Measurements from ENCODE around the gene PLD3.
"Not testable (repeated sequence)": the region's sequence is repeated elsewhere in the genome, so short reads cannot be mapped to it uniquely, and the experiment has no call there.

PLD3 gene

GRCh38 chr19:40394816-40395210 lies 46.3 kb downstream of the PLD3 start:
- in situ Hi-C loops (cut with MboI; ENCODE audit: low sequenced_read_pairs) = no loop called here
- no peaks in the 10 kb centered on the region for H3K9me3 ChIP-seq
- peaks cover 3% of the 10 kb centered on the region; the same call in 1 of the 2 replicates for H3K4me1 ChIP-seq
- H3K27me3 ChIP-seq (ENCODE audit: low read depth) = no peaks in the 10 kb centered on the region
- no peak for DNase-seq (ENCODE audit: low spot score in 2 of 2)
- no peak overlapping the region for H3K4me3 ChIP-seq
- no peaks in the 10 kb centered on the region for H3K36me3 ChIP-seq (replicated peaks)

- H3K9me3 ChIP-seq = no peaks in the 10 kb centered on the region
- no peak overlapping the region for H3K4me3 ChIP-seq
- H3K4me1 ChIP-seq = peaks cover 3% of the 10 kb centered on the region; the same call in 1 of the 2 replicates
- in situ Hi-C loops (cut with MboI; ENCODE audit: low sequenced_read_pairs) = no loop called here
- no peaks in the 10 kb centered on the region for H3K27me3 ChIP-seq (ENCODE audit: low read depth)
- DNase-seq (ENCODE audit: low spot score in 2 of 2) = no peak
- H3K36me3 ChIP-seq (replicated peaks) = no peaks in the 10 kb centered on the region
These were observed 47.5 kb downstream of the PLD3 start for GRCh38 chr19:40395956-40396355.

GRCh38 chr19:40396886-40397567 lies 48.5 kb downstream of the PLD3 start:
- H3K4me1 ChIP-seq = peaks cover 3% of the 10 kb centered on the region; the same call in 1 of the 2 replicates
- H3K36me3 ChIP-seq (replicated peaks) = no peaks in the 10 kb centered on the region
- no peak overlapping the region for H3K4me3 ChIP-seq
- in situ Hi-C loops (cut with MboI; ENCODE audit: low sequenced_read_pairs) = no loop called here
- DNase-seq (ENCODE audit: low spot score in 2 of 2) = no peak
- H3K27me3 ChIP-seq (ENCODE audit: low read depth) = no peaks in the 10 kb centered on the region
- no peaks in the 10 kb centered on the region for H3K9me3 ChIP-seq

GRCh38 chr19:40397568-40397906 lies 49.0 kb downstream of the PLD3 start:
- Histone ChIP-seq H3K36me3 (replicated peaks) (no peaks in the 10 kb centered on the region), H3K4me1 (peaks cover 3% of the 10 kb centered on the region; the same call in 1 of the 2 replicates), H3K27me3 (ENCODE audit: low read depth) (no peaks in the 10 kb centered on the region), H3K4me3 (no peak overlapping the region), H3K9me3 (no peaks in the 10 kb centered on the region)
- DNase-seq (ENCODE audit: low spot score in 2 of 2) = no peak
- in situ Hi-C loops (cut with MboI; ENCODE audit: low sequenced_read_pairs) = no loop called here

GRCh38 chr19:40398417-40399131 lies 50.1 kb downstream of the PLD3 start:
- no peaks in the 10 kb centered on the region for H3K36me3 ChIP-seq (replicated peaks)
- H3K4me1 ChIP-seq = peaks cover 7% of the 10 kb centered on the region
- H3K4me3 ChIP-seq = no peak overlapping the region
- in situ Hi-C loops (cut with MboI; ENCODE audit: low sequenced_read_pairs) = no loop called here
- peak in 1 of 2 experiments; percentile 52 for DNase-seq (ENCODE audit: low spot score in 2 of 2)
- no peaks in the 10 kb centered on the region for H3K9me3 ChIP-seq
- no peaks in the 10 kb centered on the region for H3K27me3 ChIP-seq (ENCODE audit: low read depth)

- in situ Hi-C loops (cut with MboI; ENCODE audit: low sequenced_read_pairs) = no loop called here
- Histone ChIP-seq H3K36me3 (replicated peaks) (no peaks in the 10 kb centered on the region), H3K4me1 (peaks cover 7% of the 10 kb centered on the region), H3K9me3 (no peaks in the 10 kb centered on the region), H3K4me3 (no peak overlapping the region), H3K27me3 (ENCODE audit: low read depth) (no peaks in the 10 kb centered on the region)
- no peak for DNase-seq (ENCODE audit: low spot score in 2 of 2)
These were observed 52.1 kb downstream of the PLD3 start for GRCh38 chr19:40400559-40400958.

GRCh38 chr19:40403262-40403984 lies 54.9 kb downstream of the PLD3 start:
- in situ Hi-C loops (cut with MboI; ENCODE audit: low sequenced_read_pairs) = no loop called here
- H3K4me3 ChIP-seq = peak overlapping the region; percentile 40
- DNase-seq (ENCODE audit: low spot score in 2 of 2) = peak; percentile 77 to 99
- no peaks in the 10 kb centered on the region for H3K27me3 ChIP-seq (ENCODE audit: low read depth)
- no peaks in the 10 kb centered on the region for H3K9me3 ChIP-seq
- no peaks in the 10 kb centered on the region for H3K36me3 ChIP-seq (replicated peaks)
- peaks cover 7% of the 10 kb centered on the region for H3K4me1 ChIP-seq

GRCh38 chr19:40407714-40408597 lies 59.5 kb downstream of the PLD3 start:
- DNase-seq (ENCODE audit: low spot score in 2 of 2) = no peak
- no peaks in the 10 kb centered on the region for H3K9me3 ChIP-seq
- no peak overlapping the region for H3K4me3 ChIP-seq
- in situ Hi-C loops (cut with MboI; ENCODE audit: low sequenced_read_pairs) = no loop called here
- no peaks in the 10 kb centered on the region for H3K36me3 ChIP-seq (replicated peaks)
- H3K27me3 ChIP-seq (ENCODE audit: low read depth) = no peaks in the 10 kb centered on the region
- peaks cover 4% of the 10 kb centered on the region; the same call in 1 of the 2 replicates for H3K4me1 ChIP-seq

GRCh38 chr19:40408598-40408925 lies 60.1 kb downstream of the PLD3 start:
- H3K4me3 ChIP-seq; H3K36me3 ChIP-seq (replicated peaks); in situ Hi-C loops (cut with MboI; ENCODE audit: low sequenced_read_pairs); H3K9me3 ChIP-seq; DNase-seq (ENCODE audit: low spot score in 2 of 2); H3K27me3 ChIP-seq (ENCODE audit: low read depth); H3K4me1 ChIP-seq: not testable (repeated sequence)

GRCh38 chr19:40410030-40410389 lies 61.5 kb downstream of the PLD3 start:
- Histone ChIP-seq H3K9me3 (no peaks in the 10 kb centered on the region), H3K36me3 (replicated peaks) (no peaks in the 10 kb centered on the region), H3K4me1 (no peaks in the 10 kb centered on the region), H3K27me3 (ENCODE audit: low read depth) (no peaks in the 10 kb centered on the region), H3K4me3 (no peak overlapping the region)
- DNase-seq (ENCODE audit: low spot score in 2 of 2) = no peak
- in situ Hi-C loops (cut with MboI; ENCODE audit: low sequenced_read_pairs) = no loop called here

- peak in 1 of 2 experiments; percentile 1 for DNase-seq (ENCODE audit: low spot score in 2 of 2)
- Histone ChIP-seq H3K4me1 (no peaks in the 10 kb centered on the region), H3K36me3 (replicated peaks) (no peaks in the 10 kb centered on the region), H3K27me3 (ENCODE audit: low read depth) (no peaks in the 10 kb centered on the region), H3K4me3 (no peak overlapping the region), H3K9me3 (no peaks in the 10 kb centered on the region)
- in situ Hi-C loops (cut with MboI; ENCODE audit: low sequenced_read_pairs) = no loop called here
These were observed 62.8 kb downstream of the PLD3 start for GRCh38 chr19:40411125-40411842.

GRCh38 chr19:40411958-40412499 lies 63.5 kb downstream of the PLD3 start:
- in situ Hi-C loops (cut with MboI; ENCODE audit: low sequenced_read_pairs) = no loop called here
- DNase-seq (ENCODE audit: low spot score in 2 of 2) = no peak

GRCh38 chr19:40412866-40413265 lies 64.4 kb downstream of the PLD3 start:
- no peaks in the 10 kb centered on the region for H3K36me3 ChIP-seq (replicated peaks)
- no peak for DNase-seq (ENCODE audit: low spot score in 2 of 2)
- in situ Hi-C loops (cut with MboI; ENCODE audit: low sequenced_read_pairs) = no loop called here
- no peaks in the 10 kb centered on the region for H3K9me3 ChIP-seq
- no peaks in the 10 kb centered on the region for H3K27me3 ChIP-seq (ENCODE audit: low read depth)
- no peak overlapping the region for H3K4me3 ChIP-seq
- no peaks in the 10 kb centered on the region for H3K4me1 ChIP-seq

More at GRCh38 chr19:40411958-40412499, 63.5 kb downstream of the PLD3 start:
- Histone ChIP-seq H3K27me3 (ENCODE audit: low read depth) (no peaks in the 10 kb centered on the region), H3K4me3 (no peak overlapping the region), H3K9me3 (no peaks in the 10 kb centered on the region), H3K36me3 (replicated peaks) (no peaks in the 10 kb centered on the region), H3K4me1 (no peaks in the 10 kb centered on the region)
